Bronchial epithelial cell (primary cell): ENCODE measurements around the gene SPTA1. TPM values are rescaled to one million over a fixed set of nuclear protein-coding genes. Genes with fewer than 3 reads are reported as not detected.
A peak's percentile ranks its signal among the peaks of the same experiment; 100 is the strongest.

ENCODE experiments used
- DNase-seq: peaks from one replicate; pipeline ENCODE4 v3.0.0-alpha.2; 2010; ENCODE audit warnings: low read depth
- FAIRE-seq: peaks from 2 replicates; lab custom pipeline; 2011; peaks lifted over from hg19 to GRCh38; lab: Jason Lieb, UNC
- H3K27me3 ChIP-seq: 2 replicates; pipeline ENCODE4 v1.5.1; 2011; ENCODE audit warnings: low read length; ENCODE audit not compliant: control insufficient read depth, insufficient read depth
- H3K36me3 ChIP-seq: 2 replicates; pipeline ENCODE4 v1.5.1; 2011; ENCODE audit warnings: low read length; ENCODE audit not compliant: control insufficient read depth, insufficient read depth
- H3K4me3 ChIP-seq: 2 replicates; pipeline ENCODE4 v1.5.1; 2011; ENCODE audit warnings: mild to moderate bottlenecking, low read depth, low read length, control low read depth
- CTCF ChIP-seq: IDR thresholded peaks from 2 replicates; pipeline ENCODE4 v1.5.1; 2011; ENCODE audit warnings: mild to moderate bottlenecking, moderate library complexity, low read length, control low read depth, inconsistent platforms; ENCODE audit not compliant: insufficient read depth, severe bottlenecking
- total RNA-seq: library from RNA; depleted of rRNA; stranded (reverse); fragments of >200 nt; gene quantifications from 2 replicates; pipeline ENCODE4 v1.2.1, GENCODE V29; 2014

SPTA1 gene
- total RNA-seq, 1 donor from 2014 or later = not detected

GRCh38 chr1:158604968-158605367 lies 81.5 kb downstream of the SPTA1 start, which contains the start of gene OR10Z1:
OR10Z1 (plus strand) TSS chr1:158605268; CDS start chr1:158606439, 1,171 bp downstream.
- Histone ChIP-seq H3K4me3 (no peak within 1 kb of the TSS), H3K27me3 (no peaks in the 10 kb centered on the region), H3K36me3 (no peaks in the 10 kb centered on the region)
- FAIRE-seq = no peak
- no peak for DNase-seq
- TF ChIP-seq CTCF = no peak

- DNase-seq = no peak
- TF ChIP-seq CTCF = no peak
- no peak for FAIRE-seq
- H3K4me3 ChIP-seq = no peak overlapping the region
- H3K27me3 ChIP-seq = no peaks in the 10 kb centered on the region
- H3K36me3 ChIP-seq = no peaks in the 10 kb centered on the region
These were observed 85.8 kb downstream of the SPTA1 start for GRCh38 chr1:158600735-158601134.

- DNase-seq = no peak
- TF ChIP-seq CTCF = no peak
- no peaks in the 10 kb centered on the region for H3K27me3 ChIP-seq
- H3K4me3 ChIP-seq = no peak overlapping the region
- no peak for FAIRE-seq
- no peaks in the 10 kb centered on the region for H3K36me3 ChIP-seq
These were observed 99.6 kb downstream of the SPTA1 start for GRCh38 chr1:158586942-158587341.

- peak; percentile 18 for DNase-seq
- FAIRE-seq = no peak
- H3K27me3 ChIP-seq = no peaks in the 10 kb centered on the region
- no peak overlapping the region for H3K4me3 ChIP-seq
- no peaks in the 10 kb centered on the region for H3K36me3 ChIP-seq
- no peak for TF ChIP-seq CTCF
These were observed 102.6 kb downstream of the SPTA1 start for GRCh38 chr1:158583962-158584361.

GRCh38 chr1:158579733-158580132 lies 106.8 kb downstream of the SPTA1 start, which contains the start of gene OR10X1:
OR10X1 (minus strand) TSS chr1:158579899; CDS start chr1:158579899, 0 bp downstream.
- H3K27me3 ChIP-seq = no peaks in the 10 kb centered on the region
- no peak within 1 kb of the TSS for H3K4me3 ChIP-seq
- H3K36me3 ChIP-seq = no peaks in the 10 kb centered on the region
- FAIRE-seq (no peak), DNase-seq (no peak)
- no peak for TF ChIP-seq CTCF

GRCh38 chr1:158577561-158577960 lies 109.0 kb downstream of the SPTA1 start:
- no peak for TF ChIP-seq CTCF
- Histone ChIP-seq H3K4me3 (no peak overlapping the region), H3K27me3 (no peaks in the 10 kb centered on the region), H3K36me3 (no peaks in the 10 kb centered on the region)
- FAIRE-seq (no peak), DNase-seq (no peak)
